GM23338 (cell line): ENCODE data around the gene BIRC7. TPM values are rescaled to one million over a fixed set of nuclear protein-coding genes. Genes with fewer than 3 reads are reported as not detected.

Experiments used
- ATAC-seq: fragments of 200-7000 bp; cut with Tn5 transposase; 3 replicates; pipeline ENCODE4 v1.9.1; 2020
- DNase-seq: peaks from one replicate; pipeline ENCODE4 v3.0.0-alpha.2; 2015; ENCODE audit warnings: low spot score
- H2AFZ ChIP-seq: fragments of 200-600 bp; sonication (generic); 2 replicates; pipeline ENCODE4 v1.8.0; 2016; ENCODE audit warnings: antibody characterized with exemption, mild to moderate bottlenecking, moderate library complexity
- H3F3A ChIP-seq: fragments of 200-600 bp; sonication (generic); replicated peaks from 2 replicates; pipeline ENCODE4 v1.8.0; 2017; ENCODE audit warnings: antibody characterized with exemption, mixed run types, low read depth
- H3K27ac ChIP-seq: fragments of 200-600 bp; sonication (generic); 2 replicates; pipeline ENCODE4 v1.6.1; 2016; ENCODE audit warnings: low read depth
- H3K27me3 ChIP-seq: fragments of 200-600 bp; sonication (generic); 2 replicates; pipeline ENCODE4 v1.8.0; 2016; ENCODE audit warnings: mild to moderate bottlenecking, mixed run types, moderate library complexity; ENCODE audit not compliant: insufficient read depth
- H3K36me3 ChIP-seq: fragments of 200-600 bp; sonication (generic); 2 replicates; pipeline ENCODE4 v1.8.0; 2016; ENCODE audit warnings: mild to moderate bottlenecking; ENCODE audit not compliant: insufficient read depth
- H3K4me1 ChIP-seq: fragments of 200-600 bp; sonication (generic); 2 replicates; pipeline ENCODE4 v1.8.0; 2016; ENCODE audit warnings: mild to moderate bottlenecking, moderate library complexity; ENCODE audit not compliant: insufficient read depth
- H3K4me2 ChIP-seq: fragments of 200-600 bp; sonication (generic); 2 replicates; pipeline ENCODE4 v1.7.1; 2017; ENCODE audit warnings: mixed run types
- H3K4me3 ChIP-seq: fragments of 200-600 bp; sonication (generic); 2 replicates; pipeline ENCODE4 v1.6.1; 2016; ENCODE audit warnings: mixed run types
- H3K79me2 ChIP-seq: fragments of 200-600 bp; sonication (generic); replicated peaks from 2 replicates; pipeline ENCODE4 v1.8.0; 2017; ENCODE audit warnings: mild to moderate bottlenecking; ENCODE audit not compliant: insufficient read depth
- H3K9me2 ChIP-seq: fragments of 200-600 bp; sonication (generic); 2 replicates; pipeline ENCODE4 v1.8.0; 2017; ENCODE audit not compliant: insufficient read depth
- H4K20me1 ChIP-seq: fragments of 200-600 bp; sonication (generic); replicated peaks from 2 replicates; pipeline ENCODE4 v1.8.0; 2017; ENCODE audit warnings: mild to moderate bottlenecking; ENCODE audit not compliant: insufficient read depth
- H3K27ac Mint-ChIP-seq: 2 replicates; pipeline ENCODE4 v1.8.0; 2020; ENCODE audit warnings: inconsistent platforms, mild to moderate bottlenecking, moderate library complexity, mixed read lengths
- H3K27me3 Mint-ChIP-seq: 3 replicates; pipeline ENCODE4 v1.8.0; 2022; ENCODE audit warnings: low read depth, mild to moderate bottlenecking, moderate library complexity, mixed read lengths, inconsistent platforms; ENCODE audit not compliant: insufficient read depth, poor library complexity
- H3K36me3 Mint-ChIP-seq: 3 replicates; pipeline ENCODE4 v1.8.0; 2021; ENCODE audit warnings: low read depth, mild to moderate bottlenecking, inconsistent platforms, moderate library complexity, mixed read lengths
- H3K4me1 Mint-ChIP-seq: 3 replicates; pipeline ENCODE4 v1.8.0; 2020; ENCODE audit warnings: mild to moderate bottlenecking, inconsistent platforms, mixed read lengths
- H3K4me3 Mint-ChIP-seq: 3 replicates; pipeline ENCODE4 v1.8.0; 2021; ENCODE audit warnings: moderate library complexity, mild to moderate bottlenecking, inconsistent platforms, mixed read lengths
- H3K9me3 Mint-ChIP-seq: 3 replicates; pipeline ENCODE4 v1.8.0; 2020; ENCODE audit warnings: moderate library complexity, mild to moderate bottlenecking, inconsistent platforms, mixed read lengths
- CREB1 ChIP-seq: fragments of 250-450 bp; sonication (Bioruptor Pico); IDR thresholded peaks from 2 replicates; pipeline ENCODE4 v1.5.0; 2020; ENCODE audit warnings: low read depth, mild to moderate bottlenecking, moderate library complexity
- CTCF ChIP-seq, 2 experiments: fragments of 200-600 bp in 1 of 2; sonication (generic) in 1 of 2; conservative IDR thresholded peaks; 2 replicates each; pipeline versions ENCODE4 v1.5.1 to v1.6.1; 2016 to 2017; ENCODE audit warnings: antibody characterized with exemption in 2 of 2, low read depth in 2 of 2, mild to moderate bottlenecking in 2 of 2, moderate library complexity in 1 of 2
- ETS1 ChIP-seq: IDR thresholded peaks from 2 replicates; pipeline ENCODE4 v1.6.1; 2016; ENCODE audit warnings: antibody characterized with exemption
- EZH2 ChIP-seq: fragments of 200-600 bp; sonication (generic); IDR thresholded peaks from one replicate; pipeline ENCODE4 v1.8.0; 2017; ENCODE audit warnings: antibody characterized with exemption, mild to moderate bottlenecking, low read depth; ENCODE audit not compliant: unreplicated experiment
- EZH2phosphoT487 ChIP-seq: fragments of 200-600 bp; sonication (generic); IDR thresholded peaks from one replicate; pipeline ENCODE4 v1.8.1; 2018; ENCODE audit warnings: antibody characterized with exemption; ENCODE audit not compliant: unreplicated experiment
- JUNB ChIP-seq: IDR thresholded peaks from one replicate; pipeline ENCODE4 v1.6.1; 2016; ENCODE audit warnings: antibody characterized with exemption; ENCODE audit not compliant: unreplicated experiment
- NANOG ChIP-seq: IDR thresholded peaks from 2 replicates; pipeline ENCODE4 v1.6.1; 2016; ENCODE audit warnings: antibody characterized with exemption, borderline replicate concordance
- POLR2AphosphoS5 ChIP-seq: IDR thresholded peaks from 2 replicates; pipeline ENCODE4 v1.6.1; 2016; ENCODE audit warnings: antibody characterized with exemption, low read depth
- STAT1 ChIP-seq: IDR thresholded peaks from one replicate; pipeline ENCODE4 v1.6.1; 2016; ENCODE audit warnings: antibody characterized with exemption; ENCODE audit not compliant: unreplicated experiment
- ZNF114 ChIP-seq: fragments of 250-450 bp; sonication (Bioruptor Pico); IDR thresholded peaks from 2 replicates; pipeline ENCODE4 v1.5.0; 2020; ENCODE audit warnings: mild to moderate bottlenecking, moderate library complexity
- ZNF462 ChIP-seq: fragments of 250-450 bp; sonication (Bioruptor Pico); IDR thresholded peaks from 2 replicates; pipeline ENCODE4 v1.5.0; 2020; ENCODE audit warnings: mild to moderate bottlenecking, moderate library complexity
- polyA plus RNA-seq: library from polyadenylated mRNA; unstranded; fragments of >200 nt; fragmentation: Nextera tagmentation; extraction: Ambion mirVana; gene quantifications from 2 replicates; pipeline ENCODE4 v1.2.1, GENCODE V29; 2016
- total RNA-seq: library from RNA; depleted of rRNA; stranded (reverse); fragments of >200 nt; shearing (Covaris generic); gene quantifications from 2 replicates; pipeline ENCODE4 v1.2.3, GENCODE V29; 2014

The BIRC7 gene
- total and polyA plus RNA-seq, 2 experiments from 2014 or later: 0.16 to 0.24 TPM

- TF ChIP-seq ETS1 (no peak), JUNB (no peak), CREB1 (CRISPR knock-in tag) (no peak), ZNF114 (CRISPR knock-in tag) (no peak), NANOG (no peak), POLR2AphosphoS5 (no peak), CTCF (conservative IDR thresholded peaks at IDR 0.05; ENCODE audit: low read depth in 2 of 2) (no peak), EZH2phosphoT487 (no peak)
These were observed 3.3 kb upstream of the BIRC7 start (continued) for GRCh38 chr20:63232235-63233060.

GRCh38 chr20:63233061-63233344 lies 2.7 kb upstream of the BIRC7 start:
- Histone ChIP-seq H3K4me1 (peaks cover 36% of the 10 kb centered on the region), H4K20me1 (no peaks in the 10 kb centered on the region), H2AFZ (no peak overlapping the region), H3K9me2 (no peaks in the 10 kb centered on the region), H3K4me2 (no peak overlapping the region), H3K27me3 (0 out of 2 replicates have a peak, but pooled peaks cover 3% of the 10 kb centered on the region), H3K36me3 (no peaks in the 10 kb centered on the region), H3F3A (peaks cover 7% of the 10 kb centered on the region; the same call in 1 of the 2 replicates), H3K27ac (no peak overlapping the region), H3K79me2 (no peaks in the 10 kb centered on the region), H3K4me3 (no peak overlapping the region)
- Mint-ChIP-seq H3K4me3 (no peak overlapping the region; the same call in 2 of the 3 replicates), H3K36me3 (no peaks in the 10 kb centered on the region), H3K27ac (no peak overlapping the region), H3K27me3 (peaks cover 25% of the 10 kb centered on the region), H3K9me3 (no peaks in the 10 kb centered on the region; the same call in 2 of the 3 replicates), H3K4me1 (peaks cover 46% of the 10 kb centered on the region)
- DNase-seq (no peak), ATAC-seq (no peak)
- no peak for TF ChIP-seq EZH2phosphoT487
- TF ChIP-seq CTCF (conservative IDR thresholded peaks at IDR 0.05; ENCODE audit: low read depth in 2 of 2): no peak
- TF ChIP-seq ZNF462 (CRISPR knock-in tag): no peak
- no peak for TF ChIP-seq EZH2
- no peak for TF ChIP-seq STAT1
